HL-60 (cell line): ENCODE results near the gene SGCA.

ENCODE experiments used
- CTCF ChIP-seq: IDR thresholded peaks from one replicate; pipeline ENCODE4 v1.5.1; 2011; ENCODE audit warnings: low read length, control low read depth, inconsistent platforms; ENCODE audit not compliant: insufficient read depth
- GABPA ChIP-seq: IDR thresholded peaks from 2 replicates; pipeline ENCODE4 v1.6.1; 2012; ENCODE audit warnings: low read depth
- POLR2AphosphoS5 ChIP-seq: IDR thresholded peaks from 2 replicates; pipeline ENCODE4 v1.6.1; 2012; ENCODE audit warnings: low read depth
- REST ChIP-seq: IDR thresholded peaks from 2 replicates; pipeline ENCODE4 v1.6.1; 2012; ENCODE audit warnings: low read depth; ENCODE audit not compliant: insufficient replicate concordance

GRCh38 chr17:50144845-50145531 is 20.8 kb upstream of the SGCA start:
- TF ChIP-seq CTCF (no peak), GABPA (no peak), POLR2AphosphoS5 (no peak), REST (no peak)
